ENCODE data around the gene BRPF1. TPM values are rescaled to one million over a fixed set of nuclear protein-coding genes. Genes with fewer than 3 reads are reported as not detected.

Gene BRPF1
- total RNA-seq, 4 donors from 2014 or later: 18.0 to 25.4 (median 21.6) TPM

- Histone ChIP-seq H3K36me3 (peaks cover 0 to 18% of the 10 kb centered on the region in 2 donors), H3K4me3 (peak overlapping the region; percentile 29 to 87), H3K27me3 (no peaks in the 10 kb centered on the region), H3K4me1 (peaks cover 3 to 49% (median 14%) of the 10 kb centered on the region in 3 donors), H3K9me3 (no peaks in the 10 kb centered on the region), H3K27ac (peak overlapping the region; percentile 24 to 99 (median 97))
- TF ChIP-seq EP300 (IDR thresholded peaks at IDR 0.05): no peak
- peak in 1 of 4 experiments; percentile 17 for TF ChIP-seq CTCF (IDR thresholded peaks at IDR 0.05)
- ATAC-seq: peak; percentile 86
- WGBS, 2 donors (ENCODE audit: low coverage in 1 of 2): 0% methylated on average over 11 to 16 of the region's 17 CpGs
These were observed 804 bp upstream of the BRPF1 start for GRCh38 chr3:9730657-9731205.

DNA sequence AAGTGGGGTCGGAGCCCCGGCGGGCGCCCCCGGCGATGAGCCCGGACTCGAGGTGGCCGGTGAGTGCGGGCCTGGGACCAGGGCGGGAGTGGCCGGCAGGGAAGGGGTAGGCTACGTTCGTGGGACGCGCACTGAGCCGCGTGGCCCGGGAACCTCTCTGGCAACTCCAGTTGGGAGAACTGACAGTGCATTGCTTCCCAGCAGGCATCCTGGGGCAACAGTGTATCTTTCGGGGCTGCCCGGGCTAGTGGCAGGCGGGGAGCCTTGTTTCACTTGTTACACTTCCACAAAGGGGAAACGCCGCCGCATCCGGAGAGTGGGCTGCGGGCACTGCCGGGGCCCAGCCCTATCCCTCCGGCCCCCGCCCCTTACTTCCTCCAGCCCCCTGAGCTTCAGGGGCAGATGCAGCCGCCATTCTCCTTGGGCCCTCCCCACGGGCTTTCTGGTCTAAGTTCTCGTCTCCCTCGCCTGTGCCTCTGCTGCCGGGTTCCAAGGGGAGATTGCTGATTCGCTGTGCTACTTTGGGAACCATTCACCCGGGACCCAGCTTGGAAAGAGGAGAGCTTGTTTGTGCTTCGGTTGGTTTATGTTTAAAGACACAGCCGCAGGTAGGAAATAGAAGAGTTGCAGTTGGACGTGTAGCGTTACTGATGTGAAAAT lies 675 bp downstream of the BRPF1 start:
- no peaks in the 10 kb centered on the region for H3K27me3 ChIP-seq
- peak overlapping the region; percentile 82 to 99 (median 97) for H3K27ac ChIP-seq
- peak overlapping the region; percentile 87 to 93 for H3K4me3 ChIP-seq
- H3K36me3 ChIP-seq: peaks cover 0 to 33% of the 10 kb centered on the region in 2 donors
- H3K4me1 ChIP-seq: peaks cover 3 to 50% (median 14%) of the 10 kb centered on the region in 3 donors
- no peak for ATAC-seq
- no peak for TF ChIP-seq EP300 (IDR thresholded peaks at IDR 0.05)
- H3K9me3 ChIP-seq: no peaks in the 10 kb centered on the region
- WGBS, 2 donors (ENCODE audit: low coverage in 1 of 2): 0% methylated on average over 2 to 5 of the region's 41 CpGs

- no CpG with 5 or more reads among the region's 7 CpGs for WGBS, 2 donors (ENCODE audit: low coverage in 1 of 2)
- no peak for ATAC-seq
- peaks cover 0 to 38% of the 10 kb centered on the region in 2 donors for H3K36me3 ChIP-seq
- H3K27ac ChIP-seq: peak overlapping the region in 2 of 4 donors; percentile 96 to 98
- no peaks in the 10 kb centered on the region for H3K27me3 ChIP-seq
- peak overlapping the region; percentile 87 to 93 for H3K4me3 ChIP-seq
- no peaks in the 10 kb centered on the region for H3K9me3 ChIP-seq
- H3K4me1 ChIP-seq: peaks cover 3 to 50% (median 14%) of the 10 kb centered on the region in 3 donors
- TF ChIP-seq POLR2AphosphoS5 (IDR thresholded peaks at IDR 0.05) (no peak), CTCF (IDR thresholded peaks at IDR 0.05) (no peak), EP300 (IDR thresholded peaks at IDR 0.05) (no peak), POLR2A (IDR thresholded peaks at IDR 0.05) (no peak)
These were observed 1.2 kb downstream of the BRPF1 start for GRCh38 chr3:9732740-9733115.

DNA sequence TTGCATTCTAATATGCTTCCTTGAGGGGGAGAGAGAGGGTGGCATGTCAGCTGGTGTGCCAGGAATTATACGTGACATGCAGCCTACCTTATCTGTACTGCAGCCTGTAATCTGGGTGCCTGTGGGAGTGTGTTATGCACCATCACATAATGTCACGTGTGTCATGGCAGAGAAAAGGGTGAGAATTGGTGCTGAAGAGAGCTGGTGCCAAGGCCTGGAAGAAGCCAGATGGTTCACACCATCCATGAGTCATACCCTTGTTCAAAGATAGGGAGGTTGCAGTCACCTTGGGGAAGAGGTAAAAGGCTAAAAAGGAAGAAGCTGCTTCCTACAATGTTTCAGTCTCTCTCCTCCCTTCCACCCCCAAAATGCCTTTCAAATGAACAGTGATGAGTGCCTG lies 5.3 kb downstream of the BRPF1 start:
- Histone ChIP-seq H3K4me3 (no peak overlapping the region), H3K36me3 (peaks cover 0 to 79% of the 10 kb centered on the region in 2 donors), H3K4me1 (peaks cover 3 to 38% (median 14%) of the 10 kb centered on the region in 3 donors), H3K27ac (no peak overlapping the region), H3K9me3 (no peaks in the 10 kb centered on the region), H3K27me3 (no peaks in the 10 kb centered on the region)
- no peak for ATAC-seq
- WGBS, 2 donors (ENCODE audit: low coverage in 1 of 2): 57 to 67% methylated on average over 1 of the region's 2 CpGs
- no peak for TF ChIP-seq EP300 (IDR thresholded peaks at IDR 0.05)
- TF ChIP-seq POLR2AphosphoS5 (IDR thresholded peaks at IDR 0.05): no peak
- no peak for TF ChIP-seq CTCF (IDR thresholded peaks at IDR 0.05)
- TF ChIP-seq POLR2A (IDR thresholded peaks at IDR 0.05): no peak

- no peak for TF ChIP-seq CTCF (IDR thresholded peaks at IDR 0.05)
- TF ChIP-seq POLR2AphosphoS5 (IDR thresholded peaks at IDR 0.05): no peak
- TF ChIP-seq POLR2A (IDR thresholded peaks at IDR 0.05): no peak
- no peak for TF ChIP-seq EP300 (IDR thresholded peaks at IDR 0.05)
- Histone ChIP-seq H3K4me1 (peaks cover 0 to 16% (median 0%) of the 10 kb centered on the region in 3 donors), H3K36me3 (peaks cover 0 to 100% of the 10 kb centered on the region in 2 donors), H3K4me3 (no peak overlapping the region), H3K9me3 (no peaks in the 10 kb centered on the region), H3K27ac (no peak overlapping the region), H3K27me3 (no peaks in the 10 kb centered on the region)
- ATAC-seq: no peak
- 92% methylated on average over 3 to 4 of the region's 15 CpGs for WGBS, 2 donors (ENCODE audit: low coverage in 1 of 2)
These were observed 7.6 kb downstream of the BRPF1 start for GRCh38 chr3:9739181-9739580.
